Nephron progenitor cell (in vitro differentiated cells): ENCODE measurements around the gene CTXN1.

Experiments used
- DNase-seq: peaks from one replicate; pipeline ENCODE4 v3.0.0; 2021
- H3K27ac Mint-ChIP-seq: 2 replicates; pipeline ENCODE4 v1.8.0; 2021; ENCODE audit warnings: mild to moderate bottlenecking, moderate library complexity, mixed read lengths
- H3K27me3 Mint-ChIP-seq: 2 replicates; pipeline ENCODE4 v1.8.0; 2021; ENCODE audit warnings: mild to moderate bottlenecking, low read depth, mixed read lengths; ENCODE audit not compliant: poor library complexity
- H3K36me3 Mint-ChIP-seq: 2 replicates; pipeline ENCODE4 v1.8.0; 2021; ENCODE audit warnings: low read depth, mixed read lengths
- H3K4me1 Mint-ChIP-seq: 2 replicates; pipeline ENCODE4 v1.8.0; 2021; ENCODE audit warnings: mixed read lengths
- H3K4me3 Mint-ChIP-seq: 2 replicates; pipeline ENCODE4 v1.8.0; 2021; ENCODE audit warnings: mild to moderate bottlenecking, moderate library complexity, mixed read lengths
- H3K9me3 Mint-ChIP-seq: 2 replicates; pipeline ENCODE4 v1.8.0; 2021; ENCODE audit warnings: mild to moderate bottlenecking, moderate library complexity, mixed read lengths
- TF ChIP-seq, protein P1 (sequence below): fragments of 200-600 bp; sonication (generic); IDR thresholded peaks from 2 replicates; pipeline ENCODE4 v1.5.0; 2021; ENCODE audit warnings: antibody characterized with exemption

CTXN1 gene

DNA sequence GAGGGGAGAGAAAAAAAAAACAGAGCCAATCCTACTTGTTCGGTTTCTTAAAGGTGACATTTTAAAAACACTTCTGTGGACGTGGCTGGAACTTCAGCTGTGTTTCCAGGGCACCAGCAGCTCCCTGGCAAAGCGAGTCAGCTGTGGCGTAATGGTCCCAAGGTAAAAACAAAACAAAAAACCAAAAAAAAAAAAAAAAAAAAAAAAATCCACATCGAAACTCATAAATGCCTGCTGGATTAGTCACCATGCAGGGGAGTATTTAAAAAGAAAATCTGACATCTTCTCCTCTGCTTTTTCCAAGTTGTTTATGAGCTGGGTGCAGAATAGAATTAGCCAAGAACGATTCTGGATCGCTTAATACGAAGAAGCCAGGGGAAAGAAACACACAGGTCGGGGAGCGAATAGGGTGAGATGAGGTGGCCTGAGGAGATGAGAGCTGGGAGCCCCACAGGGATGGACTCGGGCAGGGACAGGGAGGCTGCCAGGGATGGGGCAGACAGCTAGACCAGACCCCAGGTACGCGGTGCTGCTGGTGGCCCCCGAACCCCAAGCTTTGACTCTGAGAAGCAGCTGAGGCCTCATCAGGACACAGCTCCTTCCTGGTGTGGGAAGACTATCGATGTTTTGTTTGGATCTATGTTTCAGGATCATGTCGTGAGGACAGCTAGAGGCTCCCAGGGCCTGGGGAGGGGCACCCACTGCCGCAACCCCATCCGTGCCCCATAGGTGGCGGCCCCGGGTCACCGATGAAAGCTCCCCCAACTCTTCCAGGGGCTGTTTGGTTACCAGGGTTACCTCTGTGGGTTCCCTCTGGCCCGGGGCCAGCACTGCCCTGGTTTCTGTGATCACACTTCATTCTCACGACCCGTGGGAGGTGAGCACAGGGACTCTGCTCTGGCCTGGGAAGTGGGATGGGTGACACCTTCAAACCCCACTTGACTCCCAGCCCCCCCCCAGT lies 3.1 kb upstream of the CTXN1 start:
- Mint-ChIP-seq H3K9me3 (no peaks in the 10 kb centered on the region), H3K27ac (peak overlapping the region; percentile 48), H3K4me1 (peaks cover 20% of the 10 kb centered on the region), H3K36me3 (no peaks in the 10 kb centered on the region), H3K4me3 (no peak overlapping the region), H3K27me3 (no peaks in the 10 kb centered on the region)
- TF ChIP-seq, protein P1, sequence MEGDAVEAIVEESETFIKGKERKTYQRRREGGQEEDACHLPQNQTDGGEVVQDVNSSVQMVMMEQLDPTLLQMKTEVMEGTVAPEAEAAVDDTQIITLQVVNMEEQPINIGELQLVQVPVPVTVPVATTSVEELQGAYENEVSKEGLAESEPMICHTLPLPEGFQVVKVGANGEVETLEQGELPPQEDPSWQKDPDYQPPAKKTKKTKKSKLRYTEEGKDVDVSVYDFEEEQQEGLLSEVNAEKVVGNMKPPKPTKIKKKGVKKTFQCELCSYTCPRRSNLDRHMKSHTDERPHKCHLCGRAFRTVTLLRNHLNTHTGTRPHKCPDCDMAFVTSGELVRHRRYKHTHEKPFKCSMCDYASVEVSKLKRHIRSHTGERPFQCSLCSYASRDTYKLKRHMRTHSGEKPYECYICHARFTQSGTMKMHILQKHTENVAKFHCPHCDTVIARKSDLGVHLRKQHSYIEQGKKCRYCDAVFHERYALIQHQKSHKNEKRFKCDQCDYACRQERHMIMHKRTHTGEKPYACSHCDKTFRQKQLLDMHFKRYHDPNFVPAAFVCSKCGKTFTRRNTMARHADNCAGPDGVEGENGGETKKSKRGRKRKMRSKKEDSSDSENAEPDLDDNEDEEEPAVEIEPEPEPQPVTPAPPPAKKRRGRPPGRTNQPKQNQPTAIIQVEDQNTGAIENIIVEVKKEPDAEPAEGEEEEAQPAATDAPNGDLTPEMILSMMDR = peak; percentile 51
- peak; percentile 72 for DNase-seq

DNA sequence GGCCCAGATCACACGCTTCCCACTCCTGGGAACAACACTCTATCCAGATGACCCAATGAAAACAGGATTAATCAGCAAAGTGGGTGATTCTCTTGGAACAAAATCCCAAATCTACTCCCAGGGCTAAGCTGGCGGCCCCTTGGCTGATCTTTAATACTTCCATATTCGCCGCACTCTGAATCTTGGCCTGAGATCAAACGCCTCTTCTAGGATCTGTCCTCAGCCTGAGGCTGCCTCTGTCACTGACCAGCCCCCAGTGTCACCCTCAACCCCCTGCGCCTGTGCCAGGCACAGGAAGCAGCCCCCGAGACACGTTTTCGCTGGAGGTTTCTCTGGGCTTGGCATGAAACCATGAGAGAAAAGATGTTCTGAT lies 2.4 kb upstream of the CTXN1 start:
- Mint-ChIP-seq H3K4me3 (peak overlapping the region; percentile 12), H3K9me3 (no peaks in the 10 kb centered on the region), H3K4me1 (peaks cover 21% of the 10 kb centered on the region), H3K27ac (no peak overlapping the region), H3K36me3 (no peaks in the 10 kb centered on the region), H3K27me3 (no peaks in the 10 kb centered on the region)
- TF ChIP-seq, protein P1 = no peak
- DNase-seq = no peak

DNA sequence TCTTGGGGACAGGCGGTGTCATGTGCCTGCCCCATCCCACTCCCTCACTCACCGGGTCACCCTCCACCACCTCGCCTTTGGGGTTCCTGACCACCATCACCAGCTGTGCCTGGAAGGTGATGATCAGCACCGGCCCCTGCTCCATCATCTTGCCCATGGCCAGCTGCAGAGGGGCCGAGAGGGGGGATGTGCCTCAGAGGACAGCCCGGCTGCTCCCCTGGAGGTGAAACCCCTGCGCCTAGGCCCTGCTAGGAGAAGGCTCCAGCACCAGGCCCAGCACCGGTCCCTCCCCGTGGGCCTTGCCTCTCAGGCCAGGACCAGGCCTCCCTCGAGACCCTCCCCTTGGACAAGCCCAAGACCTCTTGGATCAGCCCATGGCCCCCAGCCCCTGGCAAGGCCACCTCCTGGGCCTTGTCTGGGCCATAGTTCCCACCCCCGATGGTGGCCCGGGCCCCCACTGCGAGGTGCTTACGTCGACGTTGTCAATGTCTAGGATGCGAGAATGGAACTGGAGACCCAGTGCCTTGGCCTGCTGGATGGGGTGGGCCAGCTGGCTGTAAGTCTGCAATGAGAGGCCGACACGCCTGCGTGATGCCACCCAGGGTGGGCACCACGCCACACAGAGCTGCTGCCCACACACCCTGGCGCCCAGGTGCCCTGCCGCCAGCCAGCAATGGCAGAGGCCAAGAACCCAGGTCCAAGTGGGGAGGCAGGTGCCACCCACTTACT lies 1.8 kb upstream of the CTXN1 start:
- no peaks in the 10 kb centered on the region for H3K27me3 Mint-ChIP-seq
- TF ChIP-seq, protein P1 = no peak
- no peak overlapping the region for H3K27ac Mint-ChIP-seq
- H3K4me3 Mint-ChIP-seq = no peak overlapping the region
- no peak for DNase-seq
- H3K4me1 Mint-ChIP-seq = peaks cover 25% of the 10 kb centered on the region
- H3K9me3 Mint-ChIP-seq = no peaks in the 10 kb centered on the region
- peaks cover 4% of the 10 kb centered on the region for H3K36me3 Mint-ChIP-seq

DNA sequence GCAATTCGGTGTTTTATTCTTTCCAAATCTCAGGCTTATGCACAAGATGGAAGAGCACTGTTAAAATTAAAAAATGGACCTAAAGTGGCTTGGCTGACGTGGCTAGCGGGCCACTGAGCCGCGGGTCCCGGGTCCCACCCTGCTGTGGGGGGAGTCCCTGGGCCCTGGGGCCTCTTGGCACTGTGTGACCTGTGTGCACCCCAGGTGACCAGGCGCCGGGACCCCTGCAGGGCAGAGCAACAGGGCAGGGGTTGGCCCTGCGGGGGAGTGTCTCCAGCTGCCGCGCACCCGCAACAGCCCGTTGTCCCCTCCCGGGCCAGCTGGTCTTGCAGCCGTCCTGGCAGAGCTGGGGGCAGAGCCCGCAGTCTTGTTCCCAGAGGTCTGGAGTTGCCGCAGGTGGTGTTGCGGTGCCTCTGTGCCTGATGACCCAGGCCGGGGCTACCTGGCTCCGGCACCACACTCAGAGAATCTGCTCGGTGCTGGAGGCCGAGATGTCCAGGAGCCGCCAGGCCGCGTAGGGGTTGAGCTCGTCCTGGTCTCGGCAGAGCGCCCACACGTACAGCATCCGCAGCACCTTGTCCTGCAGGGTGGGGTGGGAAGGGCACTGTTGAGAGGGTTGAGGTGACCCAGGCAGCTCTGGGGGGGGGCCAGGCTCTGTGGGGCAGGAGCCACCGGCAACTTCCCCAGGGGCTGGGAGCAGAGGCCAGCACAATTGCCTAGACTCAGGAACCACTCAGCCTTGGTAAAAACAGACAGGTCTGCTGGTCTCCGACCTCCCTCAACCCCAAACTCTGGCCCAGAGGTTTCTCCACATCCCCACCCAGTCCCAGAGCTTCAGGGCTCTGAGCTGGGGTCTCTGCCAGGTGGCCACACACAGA lies 1.0 kb upstream of the CTXN1 start:
- Mint-ChIP-seq H3K27ac (peak overlapping the region; percentile 84), H3K9me3 (no peaks in the 10 kb centered on the region), H3K4me1 (peaks cover 28% of the 10 kb centered on the region), H3K4me3 (peak overlapping the region; percentile 82), H3K27me3 (no peaks in the 10 kb centered on the region), H3K36me3 (peaks cover 4% of the 10 kb centered on the region)
- TF ChIP-seq, protein P1 = no peak
- DNase-seq = no peak

DNA sequence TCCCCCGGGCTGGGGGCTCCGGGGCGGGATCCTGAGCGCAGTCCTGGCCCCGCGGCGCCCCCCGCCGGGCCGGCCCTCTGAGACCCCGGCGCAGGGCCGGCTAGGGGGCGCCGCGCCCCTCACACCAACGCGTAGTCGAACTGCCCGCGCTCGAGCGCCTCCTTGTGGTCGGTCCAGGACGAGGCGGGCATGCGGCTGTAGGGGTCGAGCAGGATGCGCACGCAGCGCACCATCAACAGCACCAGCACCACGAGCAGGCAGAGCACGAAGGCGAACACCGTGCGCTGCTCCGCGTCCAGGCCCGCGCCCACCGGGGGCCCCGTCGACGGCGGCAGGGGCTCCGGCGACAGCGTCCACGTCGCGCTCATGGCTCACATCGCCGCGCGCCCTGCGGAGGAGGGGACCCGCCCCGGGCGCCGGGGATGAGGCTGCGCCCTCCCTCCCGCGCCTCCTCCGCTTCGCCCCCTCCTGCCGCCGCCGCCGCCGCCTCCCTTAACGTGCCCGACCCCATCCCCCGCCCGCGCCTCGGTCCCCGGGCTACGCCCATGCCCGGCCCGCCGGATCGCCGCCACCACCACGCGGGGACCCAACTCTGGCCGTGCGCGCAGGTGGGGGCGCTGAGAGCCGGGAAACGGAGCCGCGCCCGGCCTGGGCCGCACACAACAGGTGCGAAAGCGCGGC lies 624 bp downstream of the CTXN1 start:
- H3K27ac Mint-ChIP-seq = peak overlapping the region; percentile 80
- peaks cover 42% of the 10 kb centered on the region for H3K4me1 Mint-ChIP-seq
- H3K27me3 Mint-ChIP-seq = no peaks in the 10 kb centered on the region

More for the DNA sequence above, 624 bp downstream of the CTXN1 start:
- Mint-ChIP-seq H3K4me3 (peak overlapping the region; percentile 86), H3K9me3 (no peaks in the 10 kb centered on the region), H3K36me3 (peaks cover 4% of the 10 kb centered on the region)
- TF ChIP-seq, protein P1 = peak; percentile 86
- peak; percentile 97 for DNase-seq
